ENCODE measurements around the gene LYST.

- no peak for TF ChIP-seq CTCF (IDR thresholded peaks at IDR 0.05; ENCODE audit: low read depth, low read length, poor library complexity, severe bottlenecking)
- no peak for TF ChIP-seq EZH2phosphoT487 (IDR thresholded peaks at IDR 0.05; ENCODE audit: borderline replicate concordance, low read length)
Measured at GRCh38 chr1:235759336-235759735, 107.4 kb downstream of the LYST start.

Data from DOHH2 (cell line).